Epidermal melanocyte (primary cell): ENCODE results near the gene ABCG1.

ENCODE experiments used
- DNase-seq: peaks from one replicate; pipeline ENCODE4 v3.0.0; 2011; ENCODE audit warnings: low spot score; ENCODE audit not compliant: insufficient read length

The ABCG1 gene

DNA sequence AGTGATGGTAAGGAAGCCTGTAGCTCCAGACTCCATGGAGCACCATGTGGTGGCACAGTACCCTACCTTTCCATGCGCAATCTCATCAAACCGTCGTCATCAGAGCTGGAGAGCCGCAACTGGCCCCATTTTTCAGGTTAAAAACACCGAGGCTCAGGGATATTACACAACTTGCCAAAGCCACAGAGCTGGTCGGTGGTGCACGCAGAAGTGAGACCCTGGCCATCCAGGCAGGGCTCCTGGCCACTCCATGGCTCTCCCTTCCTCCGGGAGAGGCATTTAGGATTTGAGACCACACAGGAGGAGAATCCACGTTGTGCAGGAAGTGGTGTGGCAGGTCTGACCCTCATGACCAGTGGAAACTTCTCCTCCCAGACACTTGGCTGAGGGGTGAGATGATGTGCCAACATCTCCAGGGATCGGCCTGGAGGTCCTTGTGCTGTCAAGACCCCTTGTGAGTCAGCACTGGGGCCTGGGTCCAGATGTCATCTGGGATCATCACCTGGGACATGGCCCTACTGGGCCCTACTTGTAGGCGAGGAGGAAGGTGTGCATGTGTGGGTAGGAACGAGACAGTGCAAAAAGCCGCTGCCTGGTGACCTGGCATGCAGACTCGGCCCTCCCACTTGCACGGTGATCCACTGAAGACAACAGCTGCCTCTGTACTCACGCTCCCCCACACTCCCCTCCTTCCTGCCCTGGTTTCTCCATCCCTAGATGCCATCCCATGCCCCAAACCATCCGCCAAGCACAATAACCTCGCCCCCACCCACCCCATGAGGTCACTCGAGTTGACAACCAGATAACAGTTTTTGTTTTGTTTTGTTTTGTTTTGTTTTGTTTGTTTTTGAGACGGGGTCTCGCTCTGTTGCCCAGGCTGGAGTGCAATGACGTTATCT, 85.9 kb downstream of the ABCG1 start:
- no peak for DNase-seq

DNA sequence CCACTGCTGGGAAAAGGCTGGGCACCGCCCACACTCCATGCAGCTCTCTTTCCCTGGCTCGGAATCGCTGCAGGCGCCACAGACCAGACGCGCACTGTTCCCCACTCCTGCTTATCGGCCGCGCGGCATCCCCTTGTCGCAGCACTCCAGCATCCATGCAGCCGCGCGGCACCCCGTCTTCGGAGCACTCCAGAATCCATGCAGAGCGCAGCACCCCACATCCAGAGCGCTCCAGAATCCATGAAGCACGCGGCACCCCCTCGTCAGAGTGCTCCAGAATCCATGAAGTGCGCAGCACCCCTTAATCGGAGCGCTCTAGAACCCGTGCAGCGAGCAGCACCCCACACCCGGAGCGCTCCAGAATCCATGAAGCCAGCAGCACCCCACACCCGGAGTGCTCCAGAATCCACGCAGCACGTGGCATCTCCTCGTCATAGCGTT, 86.8 kb downstream of the ABCG1 start:
- no peak for DNase-seq

DNA sequence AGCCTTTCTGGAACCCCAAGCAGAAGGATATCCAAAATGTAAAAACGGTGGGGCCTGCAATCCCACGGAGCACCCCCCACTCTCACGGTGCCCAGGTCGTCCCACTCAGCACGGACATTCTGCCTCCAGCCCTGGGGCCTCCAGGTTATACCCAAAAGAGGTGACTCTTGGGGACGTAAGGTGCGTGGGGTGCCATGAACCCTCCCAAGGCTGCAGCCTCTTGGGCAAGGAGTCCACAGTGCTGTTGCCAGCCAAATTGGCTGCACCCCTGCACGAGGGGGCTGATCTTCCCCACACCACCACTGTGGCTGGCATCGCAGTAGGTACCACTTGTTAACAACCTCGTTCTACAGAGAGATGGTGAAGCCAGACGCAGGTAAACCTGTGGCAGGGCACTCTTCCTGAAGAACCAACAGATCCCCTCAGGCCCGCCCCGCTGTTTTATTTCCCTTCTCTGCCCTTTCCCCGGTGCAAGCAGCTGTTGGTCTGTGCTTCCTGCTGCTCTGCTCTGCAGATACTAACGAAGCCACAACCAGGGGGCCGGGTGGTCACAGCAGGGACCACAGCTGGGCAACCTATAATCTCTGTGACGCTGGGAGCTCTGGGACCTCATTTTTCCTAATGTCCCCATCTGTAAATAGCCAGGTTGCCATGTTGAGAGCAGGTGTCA, 87.6 kb downstream of the ABCG1 start:
- DNase-seq, result no peak

DNA sequence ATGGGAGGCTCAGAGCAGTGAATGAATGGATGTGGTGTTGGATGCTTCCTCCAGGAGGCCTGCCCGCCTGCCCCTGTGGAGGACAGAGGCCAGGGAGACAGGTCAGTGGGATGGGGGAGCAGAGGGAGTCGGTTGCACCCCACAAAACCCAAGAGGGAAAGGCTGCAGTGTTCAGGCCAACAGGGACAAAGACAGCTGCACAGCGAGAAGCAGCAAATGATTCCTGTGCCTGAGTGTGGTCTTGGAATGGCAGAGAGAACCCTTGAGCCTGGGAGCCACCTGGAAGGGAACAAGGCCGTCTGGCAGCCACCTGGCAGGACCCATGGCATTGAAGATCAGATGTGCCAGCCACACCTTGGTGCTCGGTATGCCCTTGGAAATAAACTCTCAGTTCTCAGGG, 88.2 kb downstream of the ABCG1 start:
- no peak for DNase-seq

DNA sequence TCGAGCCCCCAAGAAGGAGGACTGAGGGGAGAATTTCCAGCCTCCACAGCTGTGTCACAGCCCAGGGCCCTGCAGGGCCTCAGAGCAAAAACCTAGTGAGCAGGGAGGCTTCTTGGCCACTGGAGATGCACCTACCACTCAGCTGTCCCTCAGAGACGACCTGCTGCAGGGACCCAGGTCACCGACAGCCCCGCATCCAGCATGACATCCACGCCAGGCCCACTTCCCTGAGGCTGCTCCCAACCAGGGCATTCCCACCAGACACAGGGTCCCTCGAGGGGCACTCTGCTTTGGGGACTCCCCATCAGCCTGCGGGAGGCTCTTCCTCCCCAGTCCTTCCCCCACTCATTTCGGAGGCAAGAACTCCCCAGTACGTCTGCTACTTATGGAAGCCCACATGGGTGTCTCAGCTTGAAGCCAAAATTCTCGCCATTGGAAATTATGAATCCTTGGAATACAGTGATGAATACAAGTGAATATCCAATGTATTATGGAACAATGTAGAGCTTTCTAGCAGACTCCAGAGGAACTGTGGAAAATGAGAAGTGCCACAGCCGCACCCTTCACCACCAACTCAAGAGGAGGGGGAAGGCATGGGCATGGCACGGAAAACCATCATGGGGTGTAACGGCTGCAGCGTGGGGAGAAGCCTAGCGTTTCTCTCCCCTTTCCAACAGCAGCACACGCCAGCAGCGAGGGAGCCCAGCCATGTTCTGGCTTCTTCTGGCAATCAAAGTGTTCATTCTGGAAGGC, 89.4 kb downstream of the ABCG1 start:
- no peak for DNase-seq

DNA sequence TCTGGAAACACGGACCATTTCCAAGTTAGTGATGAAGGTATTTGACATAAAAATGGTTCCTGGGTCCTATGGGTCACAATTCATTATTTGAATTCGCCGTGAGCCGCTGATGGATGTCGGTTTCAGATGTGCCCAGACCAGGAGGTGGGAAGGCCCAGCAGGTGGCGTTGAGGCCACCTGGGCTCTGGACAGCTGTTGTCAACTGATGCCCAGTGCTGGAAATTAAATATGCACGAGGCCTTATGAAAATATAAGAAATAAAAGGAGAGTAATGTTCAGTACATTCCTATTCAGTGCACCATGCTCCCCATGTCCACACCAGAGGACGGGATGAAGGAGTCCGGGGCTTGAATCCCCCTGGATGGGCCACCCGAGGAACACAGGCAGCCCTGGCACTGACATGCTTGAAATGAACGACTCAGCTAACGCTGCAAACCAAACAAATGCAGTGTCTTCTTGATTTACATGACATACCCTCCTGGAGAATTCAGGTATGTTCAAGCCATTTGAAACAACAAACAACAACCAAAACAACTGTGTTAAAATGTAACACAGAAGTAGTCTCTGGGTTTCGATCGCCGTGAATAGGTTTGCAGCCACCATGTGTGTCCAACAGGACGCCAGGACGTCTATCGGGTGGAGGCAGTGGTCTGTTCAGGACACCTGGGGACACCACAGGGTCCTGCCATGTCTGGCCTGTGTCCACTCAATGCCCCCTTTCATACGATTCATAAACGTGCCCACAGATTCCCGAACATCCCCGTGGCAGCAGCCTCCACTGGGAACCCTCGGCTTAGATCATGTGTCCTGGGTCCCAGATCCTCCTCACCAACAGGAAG, 90.2 kb downstream of the ABCG1 start:
- no peak for DNase-seq

DNA sequence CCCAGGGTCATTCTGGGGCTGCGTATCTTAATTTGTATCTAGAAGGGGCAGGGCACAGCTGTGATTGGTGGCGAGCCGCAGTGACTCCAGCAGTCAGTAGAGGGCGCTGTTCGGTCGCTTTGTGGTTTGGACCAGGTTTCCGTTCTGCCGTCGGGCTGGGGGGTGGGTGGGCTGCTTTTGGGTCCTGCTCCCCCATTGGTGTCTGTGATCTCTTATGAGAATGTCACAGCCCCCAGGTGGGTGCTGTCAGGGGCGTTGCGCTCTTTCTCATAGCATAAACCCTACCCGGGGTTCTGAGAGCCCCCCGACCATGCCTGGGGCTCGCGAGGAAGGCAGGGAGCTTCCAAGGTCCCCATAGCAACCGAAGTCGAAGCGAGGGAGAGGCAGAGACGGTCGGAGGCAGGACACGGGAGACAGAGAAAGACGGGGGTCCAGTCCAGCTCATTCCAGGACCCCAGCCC, 90.8 kb downstream of the ABCG1 start:
- no peak for DNase-seq

DNA sequence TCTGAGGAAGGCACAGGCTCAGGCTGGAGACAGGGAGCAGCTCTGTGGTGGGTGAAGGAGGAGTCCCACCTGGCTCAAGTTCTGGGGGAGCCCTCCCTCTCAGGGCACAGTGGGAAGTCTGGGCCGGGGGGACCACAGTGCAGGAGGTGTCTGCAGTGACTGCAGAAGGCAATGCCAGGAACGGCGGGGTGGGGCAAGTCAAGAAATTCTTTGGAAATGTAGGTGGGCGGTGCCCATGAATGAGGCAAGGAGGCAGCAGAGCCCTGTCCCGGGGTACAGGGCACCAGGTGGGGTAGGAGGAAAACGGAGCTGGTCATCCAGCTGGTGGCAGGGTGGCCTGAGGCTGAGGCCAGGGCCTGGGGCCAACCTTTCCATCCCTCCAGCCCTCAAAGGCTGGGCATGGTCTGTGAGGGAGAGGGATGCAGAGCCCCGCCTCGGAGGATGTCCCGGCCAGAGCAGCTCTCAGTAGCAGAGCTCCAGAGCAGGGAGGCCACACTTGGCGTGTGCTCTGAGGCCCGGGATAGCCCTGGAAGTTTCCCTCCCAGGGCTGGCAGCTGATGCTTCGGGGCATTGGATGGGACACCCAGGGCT, 91.6 kb downstream of the ABCG1 start:
- no peak for DNase-seq

DNA sequence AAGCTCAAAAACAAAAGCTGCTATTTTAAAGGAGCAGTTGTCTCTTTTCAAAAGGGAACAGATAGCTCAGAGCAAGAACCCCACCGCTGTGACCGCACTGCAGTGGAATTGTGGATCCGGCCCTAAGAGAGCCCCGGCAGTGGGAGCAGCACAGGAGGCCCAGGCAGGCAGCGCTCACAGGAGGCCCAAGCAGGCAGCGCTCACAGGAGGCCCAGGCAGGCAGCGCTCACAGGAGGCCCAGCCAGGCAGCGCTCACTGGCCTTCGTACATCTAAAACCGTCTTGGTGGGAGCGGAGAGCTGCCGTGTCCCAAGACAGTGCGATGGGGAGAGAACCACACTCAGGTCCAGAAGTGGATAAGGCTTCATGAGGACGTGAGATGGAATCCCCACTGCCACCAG, 92.2 kb downstream of the ABCG1 start:
- no peak for DNase-seq

DNA sequence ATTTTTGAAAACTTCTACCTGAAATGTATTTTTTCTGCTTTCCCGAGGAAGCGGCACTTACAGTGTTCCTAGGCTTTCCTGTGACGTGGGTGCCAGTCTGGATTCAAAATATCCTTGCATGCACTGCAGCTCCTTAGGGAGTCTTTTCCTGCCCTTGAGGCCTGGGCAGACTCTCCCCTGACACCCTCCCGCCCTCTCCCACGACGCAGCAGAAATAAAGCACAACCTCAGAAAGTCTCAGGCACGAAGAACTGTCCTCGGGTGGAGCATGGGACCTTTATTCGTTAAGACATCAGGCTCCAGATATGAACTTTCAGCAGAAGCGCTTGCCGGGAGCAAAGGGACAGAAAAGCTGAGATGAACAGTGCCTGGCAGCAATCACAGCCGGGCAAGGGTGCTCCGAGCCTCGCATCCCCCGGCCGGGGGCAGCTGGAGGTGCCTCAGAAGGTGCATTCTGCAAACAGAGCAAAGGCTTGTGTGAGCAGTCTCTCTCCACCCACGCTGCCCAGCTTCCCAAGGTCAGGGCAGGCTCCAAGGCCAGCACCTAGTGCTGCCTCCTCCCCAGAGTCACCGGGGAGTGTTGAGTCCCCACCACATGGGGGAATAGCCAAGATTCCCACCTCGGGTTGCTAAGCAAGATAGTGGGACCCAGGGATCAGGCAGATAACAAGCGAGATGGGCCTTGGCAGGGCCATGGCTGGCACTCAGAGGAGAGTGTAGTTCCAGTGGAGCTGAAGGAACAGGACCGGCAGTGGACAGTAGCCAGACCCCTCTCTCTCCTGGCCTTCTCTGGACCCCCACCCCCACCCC, 93.1 kb downstream of the ABCG1 start:
- no peak for DNase-seq

DNA sequence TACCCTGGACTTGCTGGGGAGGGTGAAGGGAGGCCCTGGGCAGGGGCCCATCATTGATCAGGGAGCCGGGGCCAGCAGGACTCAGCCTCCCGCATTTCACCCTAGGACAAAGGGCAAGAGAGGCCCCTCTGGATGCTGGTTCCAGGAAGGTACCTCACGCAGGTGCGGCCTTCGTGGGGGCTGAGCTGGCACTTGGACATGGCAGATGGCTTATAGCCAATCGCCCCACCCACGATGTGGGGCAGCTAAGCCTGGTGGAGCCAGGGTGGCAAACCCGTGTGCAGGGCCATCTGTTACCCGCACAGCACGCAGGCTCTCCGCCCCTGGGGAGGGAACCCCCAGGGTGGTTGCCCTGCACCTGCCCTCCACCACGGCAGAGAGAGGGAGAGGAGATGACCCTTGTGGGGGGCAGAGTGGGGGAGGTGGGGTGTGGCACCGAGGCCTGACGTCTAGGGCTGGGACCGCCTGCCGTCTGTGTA, 93.7 kb downstream of the ABCG1 start:
- no peak for DNase-seq

DNA sequence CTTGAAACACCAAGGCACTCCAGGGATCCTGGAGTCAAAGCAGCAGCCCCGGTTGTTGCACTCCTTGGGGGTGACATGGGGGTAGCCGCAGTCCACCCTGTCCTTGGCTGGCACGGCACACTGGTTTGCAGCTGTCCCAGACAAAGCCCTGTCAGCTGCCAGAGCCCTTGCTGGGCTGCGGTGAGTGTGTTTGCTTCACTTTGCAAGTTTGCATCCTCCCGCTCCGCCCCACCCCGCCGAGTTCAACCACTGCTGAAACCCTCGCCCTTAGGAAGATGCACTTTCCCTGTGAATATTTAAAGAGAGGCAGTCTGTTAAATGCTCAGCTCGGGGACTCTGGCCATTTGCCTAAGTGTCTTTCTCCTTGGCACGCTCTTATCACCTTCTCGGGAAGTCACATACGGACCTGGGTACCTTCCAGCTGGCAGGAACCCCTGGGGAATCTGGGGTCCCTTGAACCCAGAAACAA, 94.6 kb downstream of the ABCG1 start:
- no peak for DNase-seq

DNA sequence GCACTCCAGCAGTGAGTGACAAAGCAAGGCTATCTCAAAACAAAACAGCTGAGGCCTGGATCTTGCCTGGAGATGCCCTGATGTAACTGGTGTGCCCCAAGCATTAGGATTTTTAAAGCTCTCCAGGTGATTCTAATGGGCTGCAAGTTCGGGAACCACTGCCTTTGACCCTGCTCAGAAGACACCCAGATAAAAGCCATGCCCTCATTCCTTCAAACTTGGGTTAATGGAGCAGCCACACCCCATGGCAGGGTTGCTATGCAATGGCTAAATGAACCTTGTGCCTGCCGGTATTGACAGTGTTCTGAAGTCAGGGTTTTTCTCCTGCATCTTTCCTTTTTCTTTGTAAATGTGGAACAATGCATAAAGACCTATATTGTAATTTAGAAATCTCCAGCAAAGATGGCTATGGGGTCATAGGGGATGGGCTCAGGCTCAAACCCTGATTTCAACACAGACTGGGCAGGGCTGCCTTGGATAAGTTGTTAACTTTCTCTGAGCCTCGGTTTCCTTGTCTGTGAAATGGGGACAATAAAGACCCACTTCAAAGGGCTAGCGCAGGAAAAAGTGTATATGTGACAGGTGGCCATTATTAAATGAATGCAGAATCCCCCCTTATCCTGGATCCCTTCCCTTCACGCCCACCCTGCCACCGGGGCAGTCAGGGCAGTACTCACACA, 95.8 kb downstream of the ABCG1 start:
- DNase-seq, result no peak

DNA sequence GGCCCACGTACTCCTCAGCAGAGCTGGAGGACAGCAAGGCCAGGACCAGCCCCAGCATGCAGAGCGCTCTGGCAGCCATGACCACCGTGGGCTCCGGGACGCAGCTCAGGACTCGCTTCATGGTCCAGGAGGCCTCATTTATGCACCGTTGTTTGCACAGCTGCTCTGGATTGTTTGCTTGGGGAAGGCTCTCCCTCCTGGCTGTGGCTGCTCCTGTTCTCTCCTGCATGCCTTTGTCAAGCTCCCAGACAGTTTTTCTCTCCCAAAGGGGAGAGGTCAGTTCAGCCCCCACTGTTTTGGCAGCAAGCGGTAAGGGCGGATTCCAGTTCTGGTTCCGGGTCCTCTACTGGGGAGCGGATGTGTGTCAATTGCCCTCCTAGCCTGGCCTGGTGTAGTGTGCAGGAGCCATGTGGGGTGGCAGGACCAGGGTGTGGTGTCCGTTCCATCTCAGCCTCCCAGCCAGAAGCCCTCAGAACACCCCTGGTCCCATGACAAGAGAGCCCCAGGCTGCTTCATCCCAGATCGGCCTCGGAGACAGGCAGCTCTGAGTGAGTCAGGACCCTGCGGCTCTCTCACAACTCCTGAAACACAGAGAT, 96.5 kb downstream of the ABCG1 start, which contains the start of gene TFF3:
Gene TFF3, minus strand, starts transcription at position 114 of the 596 bp plus-strand sequence. Its CDS starts 35 bp downstream, at position 79.
- DNase-seq, result no peak

DNA sequence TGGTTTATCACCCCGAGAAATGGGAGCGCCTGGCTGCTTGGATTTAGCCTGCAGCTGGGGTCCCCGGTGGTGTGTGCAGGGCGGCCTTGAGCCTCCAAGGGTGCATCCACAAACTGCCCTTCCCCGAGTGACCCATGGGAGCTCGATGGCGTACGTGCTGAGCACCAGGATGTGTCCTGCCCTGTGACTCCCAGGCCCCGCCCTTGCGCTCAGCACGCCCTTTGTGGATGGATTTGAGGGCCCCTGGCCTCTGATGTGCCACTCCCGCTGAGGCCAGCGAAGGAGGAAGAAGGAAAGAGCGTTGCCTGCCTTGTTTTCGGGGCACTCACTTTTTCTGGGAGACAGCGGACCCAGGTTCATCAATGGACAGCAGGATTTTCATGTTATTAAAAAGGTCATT, 98.0 kb downstream of the ABCG1 start:
- DNase-seq, result no peak

DNA sequence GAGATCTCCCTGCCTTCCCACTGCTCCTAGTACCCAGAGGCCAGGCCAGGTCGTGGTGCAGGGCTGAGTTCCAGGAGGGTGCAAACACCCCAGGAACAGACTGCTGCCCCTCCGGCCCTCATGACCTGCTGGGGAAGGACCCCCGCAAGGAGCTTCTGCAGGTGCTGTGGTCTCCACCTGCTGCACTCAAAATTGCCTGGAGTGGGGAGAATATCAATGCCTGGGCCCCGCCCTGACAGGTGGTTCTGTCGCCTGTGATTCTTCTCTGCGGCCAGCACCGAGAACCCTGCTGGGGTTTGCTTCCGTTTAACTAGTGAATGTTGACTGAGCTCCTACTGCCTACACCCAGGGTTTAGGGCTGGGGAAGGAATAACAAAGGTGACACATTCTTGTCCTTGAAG, 98.4 kb downstream of the ABCG1 start:
- DNase-seq, result no peak

DNA sequence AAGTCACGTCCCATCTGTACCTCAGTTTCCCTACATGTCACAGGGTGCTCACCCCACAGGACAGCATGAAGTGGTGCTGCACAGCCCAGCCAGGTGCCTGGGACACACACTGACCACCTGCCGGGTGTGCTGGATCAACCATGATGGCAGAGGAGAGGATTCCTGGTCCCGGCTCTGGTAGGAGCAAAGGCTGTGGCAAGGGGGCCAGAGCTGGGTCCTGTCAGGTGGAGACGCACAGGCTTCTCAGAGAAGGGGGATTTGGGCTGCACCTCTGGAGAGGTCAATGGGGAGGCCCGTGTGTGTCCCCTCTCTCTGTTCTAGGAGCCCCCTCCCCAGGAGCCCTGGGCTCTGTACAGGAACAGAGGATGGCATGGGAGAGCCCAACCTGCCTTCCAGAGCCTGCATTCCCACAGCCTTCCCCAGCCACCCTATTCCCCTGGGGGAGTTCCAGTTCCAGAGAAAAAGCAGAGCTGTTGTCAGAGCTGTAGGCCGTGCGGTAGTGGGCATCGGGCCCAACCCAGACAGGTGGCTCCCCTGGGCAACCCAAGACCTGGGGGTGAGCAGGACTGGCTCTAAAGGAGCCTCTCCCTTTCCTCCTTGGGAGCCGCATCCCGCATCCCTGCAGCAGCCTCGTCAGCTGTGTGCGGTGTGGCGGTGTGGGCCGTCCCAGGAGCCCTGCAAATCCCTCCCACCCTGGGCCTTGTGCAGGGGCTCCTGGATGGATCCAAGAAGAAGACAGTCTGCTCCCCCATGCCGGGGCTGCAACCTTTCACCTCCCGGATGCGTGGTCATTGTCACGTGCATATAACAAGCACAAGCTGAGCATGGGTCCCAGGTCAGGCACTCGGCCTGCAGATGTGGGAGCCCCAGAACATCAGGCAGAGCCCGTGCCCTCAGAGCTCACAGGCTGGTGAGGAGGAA, 99.1 kb downstream of the ABCG1 start:
- no peak for DNase-seq
